ENCODE measurements around the gene BET1L. TPM values are rescaled to one million over a fixed set of nuclear protein-coding genes. Genes with fewer than 3 reads are reported as not detected.

The BET1L gene
- total and polyA plus RNA-seq, 10 of the 15 experiments (the other 5 are each of a cell fraction or from before 2014, with no cell fraction given) = 6.7 to 55.4 (median 39.7) TPM

DNA sequence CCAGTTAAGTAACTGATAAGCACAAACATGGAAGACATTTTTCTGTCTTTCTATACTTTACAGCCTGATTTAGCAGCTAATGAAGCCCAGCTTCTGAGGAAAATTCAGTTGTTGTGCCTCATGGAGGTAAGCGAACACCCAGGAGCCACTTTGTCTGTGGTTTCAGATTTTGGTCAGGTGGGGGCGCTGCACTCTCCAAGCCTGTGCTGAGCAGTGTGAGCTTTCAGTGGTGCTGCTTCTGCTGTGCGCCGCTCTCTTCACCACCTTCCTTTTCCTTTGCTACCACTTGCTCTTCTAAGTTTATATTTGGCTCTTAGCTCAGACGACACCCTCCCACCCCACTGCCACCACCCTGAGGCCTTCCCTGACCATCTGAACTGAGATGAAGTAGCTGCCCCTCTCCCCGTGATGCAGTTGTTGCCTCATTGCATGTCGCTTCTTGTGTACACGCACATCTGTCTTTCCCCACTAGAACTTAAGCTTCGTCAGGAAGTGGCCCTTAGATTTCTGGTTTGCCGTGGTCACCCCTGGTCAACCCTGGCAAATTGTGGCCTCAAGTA lies 43.6 kb upstream of the BET1L start:
- H3K4me1 ChIP-seq (ENCODE audit: control insufficient read depth, insufficient read depth, low read length) = no peaks in the 10 kb centered on the region
- ATAC-seq (peak; percentile 94), DNase-seq (ENCODE audit: low read depth, low spot score) (no peak), FAIRE-seq (peak; percentile 76)
- peaks cover 24% of the 10 kb centered on the region in 2 experiments; a peak in 3 of 4 replicates for H3K36me3 ChIP-seq (ENCODE audit: control insufficient read depth in 2 of 2, insufficient read depth in 2 of 2, low read length in 1 of 2)
- RAD21 ChIA-PET (ENCODE audit: unreplicated experiment) = interaction anchor here (0.5 to 2.0 kb wide), 18 partner anchors 9 to 198 kb away, joined by 3 to 23 read pairs (median 5); partner anchors contain the start of genes BET1L, PGGHG, PSMD13 and RIC8A
- intact Hi-C loops (cut with micrococcal nuclease; ENCODE audit: unreplicated experiment) (no loop called here), in situ Hi-C loops (cut with MboI) (loop anchor here (5.0 kb wide), 1 partner anchor 106 kb away; no protein-coding TSS in a partner anchor)
- SMC1A ChIA-PET (ENCODE audit: uncharacterized antibody, unreplicated experiment) = interaction anchor here (0.6 to 5.6 kb wide), 26 partner anchors 9 to 271 kb away, joined by 3 to 38 read pairs (median 4); partner anchors contain the start of genes BET1L, IFITM2 and PSMD13
- H3K79me2 ChIP-seq (ENCODE audit: control insufficient read depth, insufficient read depth, low read length) = no peaks in the 10 kb centered on the region
- no peak overlapping the region for H3K9ac ChIP-seq (ENCODE audit: control insufficient read depth, insufficient read depth, low read length)
- no peaks in the 10 kb centered on the region for H3K27me3 ChIP-seq (replicated peaks in 1 of 2; ENCODE audit: control insufficient read depth in 2 of 2, insufficient read depth in 2 of 2, low read length in 1 of 2)
- no peak overlapping the region for H3K4me3 ChIP-seq
- WGBS (ENCODE audit: insufficient coverage, insufficient replicate concordance, low lambda C conversion rate, missing lambda C conversion rate) = 85% methylated on average over 10 of the region's 10 CpGs
- POLR2A ChIA-PET = interaction anchor here (0.7 to 2.0 kb wide), 9 partner anchors 10 to 104 kb away, joined by 3 to 6 read pairs (median 6); partner anchors contain the start of genes IFITM2, PGGHG and PSMD13
- H2AFZ ChIP-seq (ENCODE audit: control insufficient read depth, low read depth, low read length) = no peak overlapping the region
- BruUV-seq (replicated peaks) = no TSS peak
- CTCF ChIA-PET = interaction anchor here (0.6 to 3.9 kb wide), 34 partner anchors 9 to 206 kb away, joined by 3 to 45 read pairs (median 4); partner anchors contain the start of genes BET1L, IFITM2, PGGHG and RIC8A
- H3K4me2 ChIP-seq (ENCODE audit: control insufficient read depth, insufficient read depth) = no peak overlapping the region
- H3K27ac ChIP-seq (ENCODE audit: control insufficient read depth, insufficient read depth) = no peak overlapping the region
- H3K9me3 ChIP-seq (replicated peaks; ENCODE audit: control insufficient read depth, insufficient read depth, low read length) = no peaks in the 10 kb centered on the region
- H4K20me1 ChIP-seq (ENCODE audit: control insufficient read depth, insufficient read depth) = no peaks in the 10 kb centered on the region
- TF ChIP-seq RUNX3 (IDR thresholded peaks at IDR 0.05; ENCODE audit: low read length) (peak; percentile 88), SP1 (IDR thresholded peaks at IDR 0.05; ENCODE audit: low read depth, low read length) (no peak), POU2F2 (IDR thresholded peaks at IDR 0.05; ENCODE audit: borderline replicate concordance, low read depth, low read length) (0 out of 3 replicates have a peak, but pooled peaks have one; percentile 10), TARDBP (IDR thresholded peaks at IDR 0.05; ENCODE audit: borderline replicate concordance) (no peak), SIX5 (IDR thresholded peaks at IDR 0.05; ENCODE audit: low read depth, low read length, severe bottlenecking) (no peak), ZNF384 (IDR thresholded peaks at IDR 0.05; ENCODE audit: borderline replicate concordance, low read depth, low read length) (no peak), ZBED1 (IDR thresholded peaks at IDR 0.05; ENCODE audit: borderline replicate concordance) (no peak), HDAC6 (IDR thresholded peaks at IDR 0.05; ENCODE audit: unreplicated experiment) (no peak), POLR2AphosphoS2 (IDR thresholded peaks at IDR 0.05; ENCODE audit: low read depth, low read length) (no peak), ATF7 (IDR thresholded peaks at IDR 0.05; ENCODE audit: low read depth) (no peak), CBFB (IDR thresholded peaks at IDR 0.05; ENCODE audit: low read depth) (0 out of 2 replicates have a peak, but pooled peaks have one; percentile 56)
- TF ChIP-seq, protein P1, sequence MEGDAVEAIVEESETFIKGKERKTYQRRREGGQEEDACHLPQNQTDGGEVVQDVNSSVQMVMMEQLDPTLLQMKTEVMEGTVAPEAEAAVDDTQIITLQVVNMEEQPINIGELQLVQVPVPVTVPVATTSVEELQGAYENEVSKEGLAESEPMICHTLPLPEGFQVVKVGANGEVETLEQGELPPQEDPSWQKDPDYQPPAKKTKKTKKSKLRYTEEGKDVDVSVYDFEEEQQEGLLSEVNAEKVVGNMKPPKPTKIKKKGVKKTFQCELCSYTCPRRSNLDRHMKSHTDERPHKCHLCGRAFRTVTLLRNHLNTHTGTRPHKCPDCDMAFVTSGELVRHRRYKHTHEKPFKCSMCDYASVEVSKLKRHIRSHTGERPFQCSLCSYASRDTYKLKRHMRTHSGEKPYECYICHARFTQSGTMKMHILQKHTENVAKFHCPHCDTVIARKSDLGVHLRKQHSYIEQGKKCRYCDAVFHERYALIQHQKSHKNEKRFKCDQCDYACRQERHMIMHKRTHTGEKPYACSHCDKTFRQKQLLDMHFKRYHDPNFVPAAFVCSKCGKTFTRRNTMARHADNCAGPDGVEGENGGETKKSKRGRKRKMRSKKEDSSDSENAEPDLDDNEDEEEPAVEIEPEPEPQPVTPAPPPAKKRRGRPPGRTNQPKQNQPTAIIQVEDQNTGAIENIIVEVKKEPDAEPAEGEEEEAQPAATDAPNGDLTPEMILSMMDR (IDR thresholded peaks at IDR 0.05 in 2 of 3, conservative IDR thresholded peaks at IDR 0.05 in 1 of 3; ENCODE audit: control insufficient read depth in 2 of 3, extremely low read depth in 1 of 3, insufficient read depth in 1 of 3, low read depth in 3 of 3, low read length in 3 of 3) = peak; percentile 61 to 77 (median 64)
- TF ChIP-seq, protein P2, sequence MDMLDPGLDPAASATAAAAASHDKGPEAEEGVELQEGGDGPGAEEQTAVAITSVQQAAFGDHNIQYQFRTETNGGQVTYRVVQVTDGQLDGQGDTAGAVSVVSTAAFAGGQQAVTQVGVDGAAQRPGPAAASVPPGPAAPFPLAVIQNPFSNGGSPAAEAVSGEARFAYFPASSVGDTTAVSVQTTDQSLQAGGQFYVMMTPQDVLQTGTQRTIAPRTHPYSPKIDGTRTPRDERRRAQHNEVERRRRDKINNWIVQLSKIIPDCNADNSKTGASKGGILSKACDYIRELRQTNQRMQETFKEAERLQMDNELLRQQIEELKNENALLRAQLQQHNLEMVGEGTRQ (IDR thresholded peaks at IDR 0.05; ENCODE audit: borderline replicate concordance, low read depth, low read length) = no peak
- TF ChIP-seq, protein P3, sequence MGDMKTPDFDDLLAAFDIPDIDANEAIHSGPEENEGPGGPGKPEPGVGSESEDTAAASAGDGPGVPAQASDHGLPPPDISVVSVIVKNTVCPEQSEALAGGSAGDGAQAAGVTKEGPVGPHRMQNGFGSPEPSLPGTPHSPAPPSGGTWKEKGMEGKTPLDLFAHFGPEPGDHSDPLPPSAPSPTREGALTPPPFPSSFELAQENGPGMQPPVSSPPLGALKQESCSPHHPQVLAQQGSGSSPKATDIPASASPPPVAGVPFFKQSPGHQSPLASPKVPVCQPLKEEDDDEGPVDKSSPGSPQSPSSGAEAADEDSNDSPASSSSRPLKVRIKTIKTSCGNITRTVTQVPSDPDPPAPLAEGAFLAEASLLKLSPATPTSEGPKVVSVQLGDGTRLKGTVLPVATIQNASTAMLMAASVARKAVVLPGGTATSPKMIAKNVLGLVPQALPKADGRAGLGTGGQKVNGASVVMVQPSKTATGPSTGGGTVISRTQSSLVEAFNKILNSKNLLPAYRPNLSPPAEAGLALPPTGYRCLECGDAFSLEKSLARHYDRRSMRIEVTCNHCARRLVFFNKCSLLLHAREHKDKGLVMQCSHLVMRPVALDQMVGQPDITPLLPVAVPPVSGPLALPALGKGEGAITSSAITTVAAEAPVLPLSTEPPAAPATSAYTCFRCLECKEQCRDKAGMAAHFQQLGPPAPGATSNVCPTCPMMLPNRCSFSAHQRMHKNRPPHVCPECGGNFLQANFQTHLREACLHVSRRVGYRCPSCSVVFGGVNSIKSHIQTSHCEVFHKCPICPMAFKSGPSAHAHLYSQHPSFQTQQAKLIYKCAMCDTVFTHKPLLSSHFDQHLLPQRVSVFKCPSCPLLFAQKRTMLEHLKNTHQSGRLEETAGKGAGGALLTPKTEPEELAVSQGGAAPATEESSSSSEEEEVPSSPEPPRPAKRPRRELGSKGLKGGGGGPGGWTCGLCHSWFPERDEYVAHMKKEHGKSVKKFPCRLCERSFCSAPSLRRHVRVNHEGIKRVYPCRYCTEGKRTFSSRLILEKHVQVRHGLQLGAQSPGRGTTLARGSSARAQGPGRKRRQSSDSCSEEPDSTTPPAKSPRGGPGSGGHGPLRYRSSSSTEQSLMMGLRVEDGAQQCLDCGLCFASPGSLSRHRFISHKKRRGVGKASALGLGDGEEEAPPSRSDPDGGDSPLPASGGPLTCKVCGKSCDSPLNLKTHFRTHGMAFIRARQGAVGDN (IDR thresholded peaks at IDR 0.05) = no peak
- TF ChIP-seq, protein P4, sequence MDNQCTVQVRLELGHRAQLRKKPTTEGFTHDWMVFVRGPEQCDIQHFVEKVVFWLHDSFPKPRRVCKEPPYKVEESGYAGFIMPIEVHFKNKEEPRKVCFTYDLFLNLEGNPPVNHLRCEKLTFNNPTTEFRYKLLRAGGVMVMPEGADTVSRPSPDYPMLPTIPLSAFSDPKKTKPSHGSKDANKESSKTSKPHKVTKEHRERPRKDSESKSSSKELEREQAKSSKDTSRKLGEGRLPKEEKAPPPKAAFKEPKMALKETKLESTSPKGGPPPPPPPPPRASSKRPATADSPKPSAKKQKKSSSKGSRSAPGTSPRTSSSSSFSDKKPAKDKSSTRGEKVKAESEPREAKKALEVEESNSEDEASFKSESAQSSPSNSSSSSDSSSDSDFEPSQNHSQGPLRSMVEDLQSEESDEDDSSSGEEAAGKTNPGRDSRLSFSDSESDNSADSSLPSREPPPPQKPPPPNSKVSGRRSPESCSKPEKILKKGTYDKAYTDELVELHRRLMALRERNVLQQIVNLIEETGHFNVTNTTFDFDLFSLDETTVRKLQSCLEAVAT (IDR thresholded peaks at IDR 0.05) = peak; percentile 80

Measured in GM12878 (cell line).